NOMO-1 treated with dmso at 0.1 percent for 144 hours (cell line): ENCODE results near the gene SLC5A1.

ENCODE experiments used
- DNase-seq: peaks from one replicate; lab custom pipeline; 2025; ENCODE audit not compliant: unreplicated experiment; lab: John Stamatoyannopoulos, UW

Gene SLC5A1

GRCh38 chr22:32050678-32051515, 7.8 kb downstream of the SLC5A1 start:
- DNase-seq, result no peak

GRCh38 chr22:32052244-32052643, 9.2 kb downstream of the SLC5A1 start:
- no peak for DNase-seq

GRCh38 chr22:32052936-32053791, 10.1 kb downstream of the SLC5A1 start:
- DNase-seq, result no peak

- DNase-seq, result no peak
These were observed 12.0 kb downstream of the SLC5A1 start for GRCh38 chr22:32055069-32055468.

- no peak for DNase-seq
These were observed 15.7 kb downstream of the SLC5A1 start for GRCh38 chr22:32058656-32059260.

- DNase-seq, result no peak
These were observed 16.4 kb downstream of the SLC5A1 start for GRCh38 chr22:32059426-32059825.

GRCh38 chr22:32063701-32064100, 20.6 kb downstream of the SLC5A1 start:
- no peak for DNase-seq

GRCh38 chr22:32066820-32067219, 23.8 kb downstream of the SLC5A1 start:
- no peak for DNase-seq

- DNase-seq, result no peak
These were observed 24.6 kb downstream of the SLC5A1 start for GRCh38 chr22:32067613-32068012.

- no peak for DNase-seq
These were observed 26.7 kb downstream of the SLC5A1 start for GRCh38 chr22:32069579-32070372.

- no peak for DNase-seq
These were observed 30.2 kb downstream of the SLC5A1 start for GRCh38 chr22:32073262-32073661.

GRCh38 chr22:32073823-32074380, 30.8 kb downstream of the SLC5A1 start:
- DNase-seq, result no peak

- no peak for DNase-seq
These were observed 33.1 kb downstream of the SLC5A1 start for GRCh38 chr22:32075997-32076760.

- no peak for DNase-seq
These were observed 33.7 kb downstream of the SLC5A1 start for GRCh38 chr22:32076761-32077084.

GRCh38 chr22:32077151-32077550, 34.1 kb downstream of the SLC5A1 start:
- no peak for DNase-seq

- DNase-seq, result no peak
These were observed 36.3 kb downstream of the SLC5A1 start for GRCh38 chr22:32079130-32080089.

- no peak for DNase-seq
These were observed 37.8 kb downstream of the SLC5A1 start for GRCh38 chr22:32080904-32081303.

GRCh38 chr22:32082331-32082730, 39.3 kb downstream of the SLC5A1 start:
- no peak for DNase-seq

GRCh38 chr22:32083000-32083399, 39.9 kb downstream of the SLC5A1 start:
- no peak for DNase-seq
